LNCaP clone FGC (cell line): ENCODE data around the gene SETMAR.

Experiments used
- DNase-seq: peaks from one replicate; pipeline ENCODE4 v3.0.0-alpha.2; 2011; ENCODE audit warnings: low read depth
- H3K4me3 ChIP-seq: 2 replicates; pipeline ENCODE4 v1.5.1; 2011; ENCODE audit warnings: mild to moderate bottlenecking, low read depth, low read length, control low read depth
- CTCF ChIP-seq: IDR thresholded peaks from 2 replicates; pipeline ENCODE4 v1.5.1; 2012; ENCODE audit warnings: mild to moderate bottlenecking; ENCODE audit not compliant: control insufficient read depth, insufficient read depth; ENCODE audit errors: extremely low read depth

Gene SETMAR

GRCh38 chr3:4335840-4336562 is 32.8 kb downstream of the SETMAR start:
- TF ChIP-seq CTCF = no peak
- H3K4me3 ChIP-seq = no peak overlapping the region
- DNase-seq = no peak

DNA sequence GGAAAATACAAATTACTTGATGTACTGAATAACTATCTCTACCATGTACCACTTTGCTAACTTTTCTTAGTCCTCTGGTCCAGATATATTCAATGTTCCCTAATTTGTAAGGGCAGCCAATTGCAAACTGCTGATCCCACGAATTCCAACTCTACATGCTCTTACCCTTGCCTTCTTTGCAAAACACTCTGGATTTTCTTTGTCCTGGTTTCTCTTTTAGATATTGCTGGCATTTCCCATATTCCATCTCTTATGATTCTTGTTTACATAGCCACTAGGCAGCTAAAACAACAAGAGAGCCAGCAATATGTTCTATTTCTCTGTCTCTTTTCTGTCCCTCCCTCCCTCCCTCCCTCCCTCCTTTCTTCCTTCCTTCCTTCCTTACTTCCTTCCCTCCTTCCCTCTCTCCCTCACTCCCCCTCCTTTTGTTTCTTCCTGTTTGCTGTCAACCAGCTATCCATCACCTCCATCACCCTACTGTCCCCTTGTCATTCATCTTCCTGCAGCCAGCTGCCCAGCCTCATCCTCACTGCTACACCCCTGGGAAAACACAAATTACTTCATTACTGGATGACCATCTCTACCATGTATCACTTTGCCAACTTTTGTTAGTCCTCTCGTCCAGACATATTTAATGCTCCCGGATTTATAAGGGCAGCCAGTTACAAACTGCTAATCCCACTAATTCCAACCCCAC is 33.8 kb downstream of the SETMAR start:
- DNase-seq = no peak
- H3K4me3 ChIP-seq = no peak overlapping the region
- TF ChIP-seq CTCF = no peak

DNA sequence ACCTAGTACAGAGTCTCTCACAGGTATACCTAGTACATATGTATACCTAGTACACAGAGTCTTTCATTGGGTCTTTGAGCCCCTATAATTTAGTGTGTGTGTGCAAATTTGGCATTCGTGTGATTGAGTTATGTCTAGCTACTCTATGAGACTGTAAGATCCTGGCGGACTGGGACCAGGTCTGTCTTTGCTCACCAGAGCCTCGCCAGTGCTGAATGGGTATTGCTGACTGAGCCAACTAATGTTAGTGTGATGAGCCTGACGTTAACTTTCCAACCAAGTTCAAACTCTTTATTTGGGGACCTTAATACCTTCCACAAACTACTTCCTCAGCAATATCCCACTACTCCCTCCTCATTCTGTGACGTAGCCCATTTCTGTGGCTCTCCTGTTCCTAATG is 35.6 kb downstream of the SETMAR start:
- no peak overlapping the region for H3K4me3 ChIP-seq

DNA sequence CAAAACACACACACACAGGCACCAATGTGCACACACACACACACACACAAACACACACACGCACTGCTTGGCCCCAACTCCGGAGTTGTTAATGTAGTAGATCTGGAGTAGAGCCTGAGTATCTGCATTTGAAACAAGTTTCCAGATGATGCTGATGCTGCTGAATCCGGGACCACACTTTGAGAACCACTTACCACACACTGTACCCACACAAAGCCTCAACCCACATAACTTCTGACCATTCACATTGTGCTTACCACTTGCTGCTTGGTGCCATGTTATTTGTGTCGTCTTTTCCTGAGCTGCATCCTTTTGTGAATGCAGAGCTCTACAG is 36.9 kb downstream of the SETMAR start:
- DNase-seq = no peak
- TF ChIP-seq CTCF = no peak
- no peak overlapping the region for H3K4me3 ChIP-seq

More for the DNA sequence above, 35.6 kb downstream of the SETMAR start:
- TF ChIP-seq CTCF = no peak
- DNase-seq = no peak

DNA sequence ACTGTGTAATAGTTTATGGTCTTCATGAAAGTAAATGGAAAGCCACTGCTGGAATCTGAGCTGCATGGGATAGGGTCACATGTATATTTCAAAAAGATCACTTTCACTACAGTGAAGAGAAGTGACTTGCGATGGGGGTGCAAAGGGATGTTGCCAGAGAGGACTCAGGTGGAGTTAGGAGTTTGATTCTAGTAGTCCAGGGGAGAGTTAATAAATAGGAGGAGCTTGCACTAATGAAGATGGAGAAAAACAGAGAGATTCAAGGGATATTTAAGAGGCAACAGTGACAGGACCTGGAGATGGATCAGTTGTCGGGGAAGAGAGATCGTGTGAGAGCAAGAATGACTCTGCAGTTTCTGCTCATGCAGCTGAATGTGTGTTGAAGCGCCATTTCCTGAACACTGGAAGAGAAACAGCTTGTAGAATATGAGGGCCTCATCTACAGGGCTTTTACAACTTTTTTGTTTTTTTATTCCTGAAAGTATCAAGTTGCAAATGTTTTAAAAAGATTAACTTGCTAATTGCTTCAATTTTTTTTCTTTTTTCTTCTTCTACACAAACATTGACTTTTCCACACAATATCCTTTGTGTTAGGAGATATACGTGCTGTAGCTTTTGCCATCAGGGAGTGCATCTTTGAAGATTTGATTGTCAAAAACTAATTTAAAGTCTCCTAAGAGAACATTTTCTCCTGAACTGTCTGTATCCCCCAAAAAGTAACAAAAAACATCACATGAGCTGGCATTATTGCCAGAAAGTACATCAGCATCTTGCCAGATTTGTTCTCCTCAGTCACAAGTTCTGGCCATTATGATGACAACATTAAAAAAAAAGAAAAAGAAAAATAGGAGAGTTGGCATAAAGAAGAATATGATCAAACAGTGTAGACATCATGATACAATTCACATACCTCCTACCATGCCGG is 37.5 kb downstream of the SETMAR start:
- no peak overlapping the region for H3K4me3 ChIP-seq
- TF ChIP-seq CTCF = no peak
- no peak for DNase-seq

DNA sequence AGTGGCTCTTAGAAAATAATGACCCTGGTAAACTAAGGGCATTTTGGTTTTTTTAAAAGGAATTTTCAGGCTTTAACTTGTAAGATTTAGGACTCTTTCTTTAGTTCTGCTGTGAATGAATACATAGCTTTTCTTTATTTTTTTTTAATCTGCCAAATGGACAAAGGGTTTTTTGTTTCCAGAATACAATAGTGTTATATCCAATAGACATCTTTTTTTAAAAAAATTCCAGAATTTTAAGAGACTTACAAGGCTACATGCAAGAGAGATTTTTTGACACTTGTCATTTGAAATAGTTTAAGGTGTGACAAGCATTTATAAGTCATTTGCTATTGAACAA is 38.1 kb downstream of the SETMAR start:
- DNase-seq = no peak
- H3K4me3 ChIP-seq = no peak overlapping the region
- TF ChIP-seq CTCF = no peak
